Gastroesophageal sphincter (tissue), 4 donors: ENCODE data around the gene ACKR2. TPM values are rescaled to one million over a fixed set of nuclear protein-coding genes. Genes with fewer than 3 reads are reported as not detected.

Source experiments
- ATAC-seq: fragments of 150-250 bp; one replicate; pipeline ENCODE4 v1.9.1; 2016; ENCODE audit warnings: mild to moderate bottlenecking, moderate library complexity
- H3K27ac ChIP-seq, 4 donors: fragments of 200-600 bp; sonication (generic) in 3 of 4; 1 replicate in 3 of 4; 2 replicates in 1 of 4; pipeline ENCODE4 v1.5.1; 2016 to 2019
- H3K27me3 ChIP-seq: fragments of 200-600 bp; sonication (generic); one replicate; pipeline ENCODE4 v1.5.1; 2019
- H3K36me3 ChIP-seq, 2 donors: fragments of 200-600 bp; sonication (generic); one replicate each; pipeline ENCODE4 v1.5.1; 2019; ENCODE audit warnings: control low read depth in 1 of 2
- H3K4me1 ChIP-seq, 3 donors: fragments of 200-600 bp; sonication (generic); 1 replicate in 2 of 3; 2 replicates in 1 of 3; pipeline ENCODE4 v1.5.1; 2016 to 2019; ENCODE audit warnings: control low read depth in 2 of 3
- H3K4me3 ChIP-seq, 2 donors: fragments of 200-600 bp; sonication (generic); one replicate each; pipeline ENCODE4 v1.5.1; 2019; ENCODE audit warnings: mild to moderate bottlenecking in 1 of 2, moderate library complexity in 1 of 2
- H3K9me3 ChIP-seq, 3 donors: fragments of 200-600 bp; sonication (generic); one replicate each; pipeline ENCODE4 v1.5.1; 2017 to 2019; ENCODE audit warnings: control low read depth in 2 of 3
- CTCF ChIP-seq, 4 experiments: fragments of 200-600 bp in 2 of 4; fragments of 450-650 bp in 2 of 4; sonication (generic) in 1 of 4; IDR thresholded peaks; one replicate each; pipeline ENCODE4 v1.5.1; 2017 to 2019; ENCODE audit warnings: antibody characterized with exemption in 4 of 4, mild to moderate bottlenecking in 2 of 4, moderate library complexity in 2 of 4
- EP300 ChIP-seq: sonication (generic); formaldehyde crosslinking; IDR thresholded peaks from one replicate; pipeline ENCODE4 v1.6.1; 2017; ENCODE audit warnings: antibody characterized with exemption, mild to moderate bottlenecking
- POLR2A ChIP-seq, 2 donors: fragments of 450-650 bp; IDR thresholded peaks; one replicate each; pipeline ENCODE4 v1.6.1; 2017; ENCODE audit warnings: antibody characterized with exemption in 2 of 2, mild to moderate bottlenecking in 2 of 2, moderate library complexity in 1 of 2
- POLR2AphosphoS5 ChIP-seq: sonication (generic); formaldehyde crosslinking; IDR thresholded peaks from one replicate; pipeline ENCODE4 v1.6.1; 2017; ENCODE audit warnings: antibody characterized with exemption
- WGBS, 2 donors: methylation state at CpG; one replicate each; pipeline ENCODE4 v1.1.5; 2018; ENCODE audit warnings: low coverage in 1 of 2; 5-methylcytosine and 5-hydroxymethylcytosine counted together
- total RNA-seq, 4 donors: library from RNA; depleted of rRNA; stranded (reverse); fragments of >200 nt; gene quantifications; one replicate each; pipeline ENCODE4 v1.1.0, GENCODE V29; 2016

ACKR2 gene
- total RNA-seq, 4 donors from 2014 or later: 5.9 to 9.3 (median 7.4) TPM

DNA sequence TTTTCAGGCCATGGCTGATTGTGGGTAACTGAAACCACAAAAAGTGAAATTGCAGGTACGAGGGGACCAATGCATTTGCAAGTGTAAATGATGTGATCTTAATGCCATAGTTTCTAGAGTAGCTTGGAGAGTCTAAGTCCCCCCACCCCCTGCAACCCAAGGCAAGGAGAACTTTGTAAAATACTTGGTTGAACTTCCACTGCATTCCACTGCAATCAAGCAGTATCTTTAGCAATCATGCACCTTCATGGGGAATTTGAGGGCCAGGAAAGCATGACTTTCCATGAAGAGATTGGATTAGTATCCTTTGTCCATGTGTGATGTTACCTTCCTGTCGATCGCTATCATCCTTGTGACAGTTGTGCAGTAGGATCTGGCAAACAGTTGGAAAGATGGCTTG is 77.8 kb downstream of the ACKR2 start:
- Histone ChIP-seq H3K4me1 (no peaks in the 10 kb centered on the region), H3K27ac (no peak overlapping the region), H3K36me3 (no peaks in the 10 kb centered on the region), H3K9me3 (no peaks in the 10 kb centered on the region), H3K4me3 (no peak overlapping the region), H3K27me3 (no peaks in the 10 kb centered on the region)
- 76% methylated on average over 3 of the region's 3 CpGs; no CpG with 5 or more reads in 1 of the 2 donors for WGBS, 2 donors
- TF ChIP-seq EP300 (no peak), CTCF (IDR thresholded peaks at IDR 0.05) (no peak)
- ATAC-seq: no peak

- 37 to 90% methylated on average over 2 of the region's 2 CpGs for WGBS, 2 donors
- Histone ChIP-seq H3K4me3 (no peak overlapping the region), H3K36me3 (no peaks in the 10 kb centered on the region), H3K27me3 (no peaks in the 10 kb centered on the region), H3K9me3 (no peaks in the 10 kb centered on the region), H3K27ac (no peak overlapping the region), H3K4me1 (no peaks in the 10 kb centered on the region)
- no peak for TF ChIP-seq EP300
- no peak for TF ChIP-seq POLR2AphosphoS5
- TF ChIP-seq CTCF (IDR thresholded peaks at IDR 0.05): no peak
- no peak for TF ChIP-seq POLR2A (IDR thresholded peaks at IDR 0.05)
- ATAC-seq: no peak
Observed at GRCh38 chr3:42891042-42891441, 81.8 kb downstream of the ACKR2 start.

DNA sequence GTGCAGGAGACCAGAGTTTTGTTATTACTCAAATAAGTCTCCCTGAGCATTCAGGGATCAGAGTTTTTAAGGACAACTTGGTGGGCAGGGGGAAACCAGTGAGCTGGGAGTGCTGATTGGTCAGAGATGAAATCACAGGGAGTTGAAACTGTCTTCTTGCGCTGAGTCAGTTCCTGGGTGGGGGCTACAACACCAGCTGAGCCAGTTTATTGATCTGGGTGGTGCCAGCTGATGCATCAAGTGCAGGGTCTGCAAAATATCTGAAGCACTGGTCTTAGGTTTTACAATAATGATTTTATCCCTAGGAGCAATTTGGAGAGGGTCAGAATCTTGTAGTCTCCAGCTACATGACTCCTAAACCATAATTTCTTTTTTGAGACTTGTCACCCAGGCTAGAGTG is 82.9 kb downstream of the ACKR2 start:
- no peak for ATAC-seq
- no peaks in the 10 kb centered on the region for H3K4me1 ChIP-seq
- no peak for TF ChIP-seq POLR2A (IDR thresholded peaks at IDR 0.05)
- no peak for TF ChIP-seq POLR2AphosphoS5
- no peak for TF ChIP-seq EP300
- TF ChIP-seq CTCF (IDR thresholded peaks at IDR 0.05): no peak
- no peak overlapping the region for H3K4me3 ChIP-seq
- H3K27me3 ChIP-seq: no peaks in the 10 kb centered on the region
- WGBS, 2 donors: 80% methylated on average over 1 of the region's 1 CpG
- no peaks in the 10 kb centered on the region for H3K36me3 ChIP-seq
- no peaks in the 10 kb centered on the region for H3K9me3 ChIP-seq
- no peak overlapping the region for H3K27ac ChIP-seq

GRCh38 chr3:42892807-42893206 is 83.6 kb downstream of the ACKR2 start:
- Histone ChIP-seq H3K36me3 (no peaks in the 10 kb centered on the region), H3K27me3 (no peaks in the 10 kb centered on the region), H3K27ac (no peak overlapping the region), H3K4me3 (no peak overlapping the region), H3K4me1 (no peaks in the 10 kb centered on the region), H3K9me3 (no peaks in the 10 kb centered on the region)
- ATAC-seq: no peak
- WGBS, 2 donors: 69 to 85% methylated on average over 1 of the region's 1 CpG
- no peak for TF ChIP-seq EP300
- TF ChIP-seq POLR2AphosphoS5: no peak
- no peak for TF ChIP-seq POLR2A (IDR thresholded peaks at IDR 0.05)
- TF ChIP-seq CTCF (IDR thresholded peaks at IDR 0.05): no peak

GRCh38 chr3:42894698-42895579 is 85.7 kb downstream of the ACKR2 start:
- WGBS, 2 donors: 77 to 79% methylated on average over 3 of the region's 3 CpGs
- H3K4me1 ChIP-seq: no peaks in the 10 kb centered on the region

More at GRCh38 chr3:42894698-42895579, 85.7 kb downstream of the ACKR2 start:
- Histone ChIP-seq H3K36me3 (no peaks in the 10 kb centered on the region), H3K27me3 (no peaks in the 10 kb centered on the region), H3K9me3 (no peaks in the 10 kb centered on the region), H3K4me3 (no peak overlapping the region), H3K27ac (no peak overlapping the region)
- no peak for TF ChIP-seq CTCF (IDR thresholded peaks at IDR 0.05)
- TF ChIP-seq EP300: no peak
- TF ChIP-seq POLR2AphosphoS5: no peak
- no peak for TF ChIP-seq POLR2A (IDR thresholded peaks at IDR 0.05)
- ATAC-seq: no peak
